H9 (cell line): Measurements from ENCODE around the gene NIN. TPM values are rescaled to one million over a fixed set of nuclear protein-coding genes. Genes with fewer than 3 reads are reported as not detected.

Source experiments
- DNase-seq: peaks from one replicate; pipeline ENCODE4 v3.0.0-alpha.2; 2017
- H2AFZ ChIP-seq: one replicate; pipeline ENCODE4 v1.6.1; 2013; ENCODE audit warnings: mild to moderate bottlenecking, low read length, control low read depth, moderate library complexity
- H2AK5ac ChIP-seq: 2 replicates; pipeline ENCODE4 v1.6.1; 2013; ENCODE audit warnings: low read length, control low read depth, mixed read lengths; ENCODE audit not compliant: insufficient read length
- H2BK120ac ChIP-seq: one replicate; pipeline ENCODE4 v1.6.1; 2013; ENCODE audit warnings: low read depth, mild to moderate bottlenecking, low read length, control low read depth, inconsistent platforms; ENCODE audit not compliant: poor library complexity, severe bottlenecking
- H2BK12ac ChIP-seq: 2 replicates; pipeline ENCODE4 v1.6.1; 2013; ENCODE audit warnings: low read length, control low read depth, mixed read lengths, low read depth; ENCODE audit not compliant: insufficient read length
- H2BK15ac ChIP-seq: 2 replicates; pipeline ENCODE4 v1.6.1; 2013; ENCODE audit warnings: low read depth, low read length, control low read depth
- H2BK20ac ChIP-seq: one replicate; pipeline ENCODE4 v1.6.1; 2013; ENCODE audit warnings: low read depth, mild to moderate bottlenecking, low read length, control low read depth, inconsistent platforms; ENCODE audit not compliant: poor library complexity, severe bottlenecking
- H2BK5ac ChIP-seq: 2 replicates; pipeline ENCODE4 v1.6.1; 2013; ENCODE audit warnings: low read length, control low read depth, mixed read lengths; ENCODE audit not compliant: insufficient read length
- H3K14ac ChIP-seq: 2 replicates; pipeline ENCODE4 v1.6.1; 2013; ENCODE audit warnings: low read length, control low read depth; ENCODE audit not compliant: insufficient read depth
- H3K18ac ChIP-seq: 2 replicates; pipeline ENCODE4 v1.6.1; 2013; ENCODE audit warnings: low read depth, mild to moderate bottlenecking, mixed read lengths, low read length, control low read depth; ENCODE audit not compliant: insufficient read length
- H3K23ac ChIP-seq: 2 replicates; pipeline ENCODE4 v1.6.1; 2013; ENCODE audit warnings: low read length, control low read depth, mixed read lengths, low read depth; ENCODE audit not compliant: insufficient read length
- H3K23me2 ChIP-seq: 2 replicates; pipeline ENCODE4 v1.6.1; 2013; ENCODE audit warnings: low read depth, mild to moderate bottlenecking, mixed read lengths, low read length, control low read depth; ENCODE audit not compliant: insufficient read length, poor library complexity, severe bottlenecking
- H3K27ac ChIP-seq: 2 replicates; pipeline ENCODE4 v1.5.1; 2013; ENCODE audit warnings: low read length, control low read depth, mixed read lengths, low read depth; ENCODE audit not compliant: insufficient read length
- H3K27me3 ChIP-seq: 2 replicates; pipeline ENCODE4 v1.6.1; 2013; ENCODE audit warnings: low read length, control low read depth, inconsistent platforms; ENCODE audit not compliant: insufficient read depth
- H3K4ac ChIP-seq: 2 replicates; pipeline ENCODE4 v1.6.1; 2013; ENCODE audit warnings: low read depth, mild to moderate bottlenecking, control low read depth, inconsistent platforms, low read length, moderate library complexity
- H3K4me1 ChIP-seq: 2 replicates; pipeline ENCODE4 v1.6.1; 2013; ENCODE audit warnings: low read length, control low read depth, inconsistent platforms; ENCODE audit not compliant: insufficient read depth
- H3K4me2 ChIP-seq: 2 replicates; pipeline ENCODE4 v1.6.1; 2013; ENCODE audit warnings: low read length, control low read depth, mixed read lengths; ENCODE audit not compliant: insufficient read length, insufficient read depth
- H3K56ac ChIP-seq: 2 replicates; pipeline ENCODE4 v1.6.1; 2013; ENCODE audit warnings: low read depth, mild to moderate bottlenecking, mixed read lengths, low read length, control low read depth; ENCODE audit not compliant: insufficient read length
- H3K79me1 ChIP-seq: 2 replicates; pipeline ENCODE4 v1.6.1; 2013; ENCODE audit warnings: low read depth, mild to moderate bottlenecking, moderate library complexity, low read length, control low read depth, inconsistent platforms; ENCODE audit not compliant: insufficient read depth, poor library complexity, severe bottlenecking
- H3K79me2 ChIP-seq: 2 replicates; pipeline ENCODE4 v1.6.1; 2013; ENCODE audit warnings: low read length, control low read depth, inconsistent platforms; ENCODE audit not compliant: insufficient read depth
- H3K9ac ChIP-seq: 2 replicates; pipeline ENCODE4 v1.6.1; 2013; ENCODE audit warnings: low read length, control low read depth, mixed read lengths; ENCODE audit not compliant: insufficient read length; ENCODE audit errors: extremely low read depth
- H3K9me3 ChIP-seq: one replicate; pipeline ENCODE4 v1.6.1; 2013; ENCODE audit warnings: low read depth, low read length, inconsistent platforms; ENCODE audit not compliant: control insufficient read depth
- H3T11ph ChIP-seq: one replicate; pipeline ENCODE4 v1.6.1; 2013; ENCODE audit warnings: mild to moderate bottlenecking, low read length, control low read depth, inconsistent platforms
- H4K20me1 ChIP-seq: one replicate; pipeline ENCODE4 v1.6.1; 2013; ENCODE audit not compliant: control insufficient read depth, insufficient read length, insufficient read depth
- H4K5ac ChIP-seq: 2 replicates; pipeline ENCODE4 v1.6.1; 2013; ENCODE audit warnings: low read depth, mild to moderate bottlenecking, mixed read lengths, low read length, control low read depth; ENCODE audit not compliant: insufficient read length
- H4K8ac ChIP-seq: replicated peaks from 2 replicates; pipeline ENCODE4 v1.6.1; 2013; ENCODE audit warnings: low read length, control low read depth, mixed read lengths, low read depth; ENCODE audit not compliant: insufficient read length
- H4K91ac ChIP-seq: 2 replicates; pipeline ENCODE4 v1.6.1; 2013; ENCODE audit warnings: low read depth, mild to moderate bottlenecking, moderate library complexity, mixed read lengths, low read length, control low read depth; ENCODE audit not compliant: insufficient read length
- H3K27ac Mint-ChIP-seq, 3 experiments: 2 replicates in 2 of 3; 3 replicates in 1 of 3; pipeline ENCODE4 v1.8.0; 2020 to 2021; ENCODE audit warnings: mixed read lengths in 3 of 3, mild to moderate bottlenecking in 1 of 3, moderate library complexity in 1 of 3
- H3K27me3 Mint-ChIP-seq: 2 replicates; pipeline ENCODE4 v1.8.0; 2021; ENCODE audit warnings: low read depth, mild to moderate bottlenecking, moderate library complexity, mixed read lengths
- H3K36me3 Mint-ChIP-seq, 3 experiments: 2 replicates in 2 of 3; 3 replicates in 1 of 3; pipeline ENCODE4 v1.8.0; 2020 to 2021; ENCODE audit warnings: low read depth in 3 of 3, mixed read lengths in 3 of 3; ENCODE audit not compliant: insufficient read depth in 1 of 3
- H3K4me1 Mint-ChIP-seq, 2 experiments: 2 replicates each; pipeline ENCODE4 v1.8.0; 2020; ENCODE audit warnings: mixed read lengths in 2 of 2
- H3K4me3 Mint-ChIP-seq, 2 experiments: 2 replicates in 1 of 2; 3 replicates in 1 of 2; pipeline ENCODE4 v1.8.0; 2020 to 2021; ENCODE audit warnings: mild to moderate bottlenecking in 2 of 2, mixed read lengths in 2 of 2, moderate library complexity in 1 of 2
- H3K9me3 Mint-ChIP-seq, 2 experiments: 2 replicates in 1 of 2; 3 replicates in 1 of 2; pipeline ENCODE4 v1.8.0; 2020; ENCODE audit warnings: mild to moderate bottlenecking in 2 of 2, mixed read lengths in 2 of 2, moderate library complexity in 1 of 2
- WGBS: extraction: QIAGEN DNeasy Blood & Tissue Kit; methylation state at CpG from one replicate; pipeline ENCODE4 v1.1.7; 2013; ENCODE audit warnings: missing lambda C conversion rate, low lambda C conversion rate, mixed read lengths; ENCODE audit not compliant: insufficient read length; ENCODE audit errors: extremely low coverage; 5-methylcytosine and 5-hydroxymethylcytosine counted together
- total RNA-seq: library from RNA; stranded (reverse); gene quantifications from 2 replicates; pipeline ENCODE4 v1.2.1, GENCODE V29; 2021
- TF ChIP-seq, protein P1 (sequence below): fragments of 200-600 bp; sonication (generic); conservative IDR thresholded peaks from 3 replicates; pipeline ENCODE4 v1.8.0; 2021; ENCODE audit warnings: antibody characterized with exemption, mild to moderate bottlenecking

The NIN gene
- total RNA-seq, 1 experiment from 2014 or later, result 18.4 TPM

DNA sequence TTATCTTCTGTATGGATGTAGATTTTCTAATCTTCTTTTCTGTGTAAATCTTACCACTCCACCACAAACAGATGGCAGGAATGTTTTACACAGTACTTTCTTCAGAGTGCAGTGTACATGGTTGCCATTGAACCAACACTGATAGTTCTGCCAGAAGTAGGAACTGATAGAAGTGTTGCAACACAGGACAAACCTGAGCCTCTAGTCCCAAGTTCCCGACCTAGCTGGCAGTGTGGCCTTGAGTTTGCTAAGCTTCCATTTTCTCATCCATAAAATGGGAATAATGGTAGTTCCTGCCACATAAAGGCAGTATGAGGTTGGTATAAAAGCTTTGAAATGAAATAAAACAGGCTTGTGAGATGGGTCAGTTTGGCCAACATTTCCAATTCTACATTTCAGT lies 112.0 kb downstream of the NIN start:
- Histone ChIP-seq H4K5ac (no peak overlapping the region), H3K23me2 (no peaks in the 10 kb centered on the region), H2BK120ac (no peak overlapping the region), H3K9ac (peak overlapping the region; percentile 17), H3K56ac (no peak overlapping the region), H2BK5ac (no peak overlapping the region), H3K27ac (no peak overlapping the region), H2BK20ac (no peak overlapping the region), H3K4ac (no peak overlapping the region), H4K8ac (no peak overlapping the region), H2AFZ (no peak overlapping the region), H2BK12ac (no peak overlapping the region), H3K14ac (no peak overlapping the region), H2AK5ac (no peak overlapping the region), H3K79me2 (no peaks in the 10 kb centered on the region), H3K4me1 (no peaks in the 10 kb centered on the region), H3K9me3 (no peaks in the 10 kb centered on the region), H3K23ac (no peak overlapping the region), H3K27me3 (no peaks in the 10 kb centered on the region), H3T11ph (no peak overlapping the region), H2BK15ac (no peak overlapping the region), H3K18ac (no peak overlapping the region), H4K91ac (no peak overlapping the region), H3K79me1 (no peaks in the 10 kb centered on the region), H3K4me2 (no peak overlapping the region), H4K20me1 (no peaks in the 10 kb centered on the region)
- WGBS, result no CpG with 5 or more reads among the region's 1 CpG
- DNase-seq, result no peak
- no peak overlapping the region for H3K27ac Mint-ChIP-seq
- no peaks in the 10 kb centered on the region for H3K9me3 Mint-ChIP-seq
- H3K27me3 Mint-ChIP-seq, result no peaks in the 10 kb centered on the region
- H3K36me3 Mint-ChIP-seq, result no peaks in the 10 kb centered on the region; a peak in 1 of 7 replicates
- TF ChIP-seq, protein P1, sequence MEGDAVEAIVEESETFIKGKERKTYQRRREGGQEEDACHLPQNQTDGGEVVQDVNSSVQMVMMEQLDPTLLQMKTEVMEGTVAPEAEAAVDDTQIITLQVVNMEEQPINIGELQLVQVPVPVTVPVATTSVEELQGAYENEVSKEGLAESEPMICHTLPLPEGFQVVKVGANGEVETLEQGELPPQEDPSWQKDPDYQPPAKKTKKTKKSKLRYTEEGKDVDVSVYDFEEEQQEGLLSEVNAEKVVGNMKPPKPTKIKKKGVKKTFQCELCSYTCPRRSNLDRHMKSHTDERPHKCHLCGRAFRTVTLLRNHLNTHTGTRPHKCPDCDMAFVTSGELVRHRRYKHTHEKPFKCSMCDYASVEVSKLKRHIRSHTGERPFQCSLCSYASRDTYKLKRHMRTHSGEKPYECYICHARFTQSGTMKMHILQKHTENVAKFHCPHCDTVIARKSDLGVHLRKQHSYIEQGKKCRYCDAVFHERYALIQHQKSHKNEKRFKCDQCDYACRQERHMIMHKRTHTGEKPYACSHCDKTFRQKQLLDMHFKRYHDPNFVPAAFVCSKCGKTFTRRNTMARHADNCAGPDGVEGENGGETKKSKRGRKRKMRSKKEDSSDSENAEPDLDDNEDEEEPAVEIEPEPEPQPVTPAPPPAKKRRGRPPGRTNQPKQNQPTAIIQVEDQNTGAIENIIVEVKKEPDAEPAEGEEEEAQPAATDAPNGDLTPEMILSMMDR, result no peak
- peaks cover 4 to 5% of the 10 kb centered on the region in 2 experiments; a peak in 3 of 4 replicates for H3K4me1 Mint-ChIP-seq
- H3K4me3 Mint-ChIP-seq, result no peak overlapping the region
